GM20000 (cell line): ENCODE data around the gene MCF2L.

Experiments
- DNase-seq: peaks from one replicate; pipeline ENCODE4 v3.0.0; 2012; ENCODE audit warnings: low spot score
- TF ChIP-seq, protein P1 (sequence below): IDR thresholded peaks from 2 replicates; pipeline ENCODE4 v1.5.1; 2012; ENCODE audit warnings: mild to moderate bottlenecking, control low read depth; ENCODE audit errors: extremely low read depth, missing control alignments

The MCF2L gene

DNA sequence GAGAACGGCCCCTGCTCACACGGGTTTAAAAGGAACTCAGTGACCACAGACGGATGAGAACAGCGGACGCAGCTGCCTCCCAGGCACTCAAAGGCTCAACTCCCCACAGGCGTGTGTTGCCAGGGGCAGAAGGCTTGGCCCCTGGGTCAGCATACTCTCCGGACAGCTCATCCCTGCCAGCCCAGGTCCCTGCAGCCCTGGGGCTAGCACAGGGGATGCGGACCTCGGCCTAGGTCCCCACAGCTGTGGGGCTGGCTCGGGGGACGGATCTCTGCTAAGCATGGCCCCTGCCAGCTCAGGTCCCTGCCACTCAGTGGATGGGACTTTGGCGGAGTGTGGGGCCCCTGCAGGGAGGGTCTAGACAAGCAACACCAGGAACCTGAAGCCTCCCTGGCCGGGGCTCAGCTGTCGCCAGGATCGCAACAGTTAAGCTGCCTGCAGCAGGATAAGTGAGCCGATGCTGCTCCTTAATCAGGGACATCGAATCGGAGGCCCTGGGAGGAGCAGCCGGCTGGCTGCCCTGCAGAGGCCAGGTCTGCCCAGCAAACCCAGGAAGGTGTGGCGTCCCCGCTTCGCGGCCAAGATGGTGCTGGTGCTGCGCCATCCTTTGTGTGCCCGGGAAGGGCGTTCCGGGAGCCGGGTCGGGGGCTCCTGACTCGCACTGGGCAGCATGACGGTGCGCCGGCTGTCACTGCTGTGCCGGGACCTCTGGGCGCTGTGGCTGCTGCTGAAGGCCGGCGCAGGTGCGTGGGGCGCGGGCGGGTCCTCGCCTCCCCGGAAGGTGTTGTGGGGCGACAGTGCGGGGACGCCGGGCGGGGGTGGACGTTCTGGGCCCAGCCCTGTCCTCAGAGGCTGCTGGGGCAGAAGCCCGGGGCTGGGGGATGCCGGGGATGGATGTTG is 32.5 kb downstream of the MCF2L start:
- DNase-seq, result no peak
- TF ChIP-seq, protein P1, sequence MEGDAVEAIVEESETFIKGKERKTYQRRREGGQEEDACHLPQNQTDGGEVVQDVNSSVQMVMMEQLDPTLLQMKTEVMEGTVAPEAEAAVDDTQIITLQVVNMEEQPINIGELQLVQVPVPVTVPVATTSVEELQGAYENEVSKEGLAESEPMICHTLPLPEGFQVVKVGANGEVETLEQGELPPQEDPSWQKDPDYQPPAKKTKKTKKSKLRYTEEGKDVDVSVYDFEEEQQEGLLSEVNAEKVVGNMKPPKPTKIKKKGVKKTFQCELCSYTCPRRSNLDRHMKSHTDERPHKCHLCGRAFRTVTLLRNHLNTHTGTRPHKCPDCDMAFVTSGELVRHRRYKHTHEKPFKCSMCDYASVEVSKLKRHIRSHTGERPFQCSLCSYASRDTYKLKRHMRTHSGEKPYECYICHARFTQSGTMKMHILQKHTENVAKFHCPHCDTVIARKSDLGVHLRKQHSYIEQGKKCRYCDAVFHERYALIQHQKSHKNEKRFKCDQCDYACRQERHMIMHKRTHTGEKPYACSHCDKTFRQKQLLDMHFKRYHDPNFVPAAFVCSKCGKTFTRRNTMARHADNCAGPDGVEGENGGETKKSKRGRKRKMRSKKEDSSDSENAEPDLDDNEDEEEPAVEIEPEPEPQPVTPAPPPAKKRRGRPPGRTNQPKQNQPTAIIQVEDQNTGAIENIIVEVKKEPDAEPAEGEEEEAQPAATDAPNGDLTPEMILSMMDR, result no peak

- DNase-seq, result no peak
- TF ChIP-seq, protein P1, result no peak
These were observed 33.3 kb downstream of the MCF2L start for GRCh38 chr13:113002206-113002912.

DNA sequence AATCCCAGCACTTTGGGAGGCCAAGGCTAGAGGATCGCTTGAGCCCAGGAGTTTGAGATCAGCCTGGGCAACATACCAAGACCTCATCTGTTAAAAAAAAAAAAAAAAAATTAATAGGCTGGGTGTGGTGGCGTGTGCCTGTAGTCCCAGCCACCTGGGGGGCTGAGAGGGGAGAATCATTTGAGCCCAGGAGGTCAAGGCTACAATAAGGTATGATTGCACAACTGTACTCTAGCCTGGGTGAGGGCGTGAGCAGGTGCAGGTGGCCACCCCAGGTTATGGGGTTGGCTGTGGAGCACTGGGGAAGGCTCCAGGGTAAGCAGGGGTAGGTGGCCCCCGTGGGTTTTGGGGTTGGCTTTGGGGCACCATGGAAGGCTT is 33.9 kb downstream of the MCF2L start:
- TF ChIP-seq, protein P1, result no peak
- DNase-seq, result no peak

- TF ChIP-seq, protein P1, result no peak
- DNase-seq, result no peak
These were observed 35.1 kb downstream of the MCF2L start for GRCh38 chr13:113004126-113004525.

GRCh38 chr13:113005076-113005865 is 36.3 kb downstream of the MCF2L start:
- TF ChIP-seq, protein P1, result no peak
- DNase-seq, result no peak

DNA sequence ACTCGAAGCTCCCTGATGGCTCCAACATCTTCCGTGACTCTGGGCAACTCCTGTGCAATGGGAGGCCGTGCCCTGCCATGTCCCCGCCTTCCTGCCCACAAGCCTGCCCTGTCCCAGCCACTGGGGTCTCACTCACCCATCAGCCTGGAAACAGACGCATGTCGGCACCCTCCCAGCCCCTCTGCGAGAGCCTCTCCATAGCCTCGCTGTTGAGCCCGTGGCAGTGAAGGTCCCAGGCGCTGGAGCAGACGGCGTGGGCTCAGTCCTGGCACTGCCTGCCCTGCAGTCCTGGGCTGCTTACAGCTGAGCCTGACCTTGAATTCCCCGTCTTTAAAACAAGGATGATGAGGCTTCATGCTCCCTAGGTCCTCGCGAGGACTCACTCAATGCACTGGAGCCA is 37.0 kb downstream of the MCF2L start:
- DNase-seq, result no peak
- TF ChIP-seq, protein P1, result no peak
